CD4-positive, alpha-beta T cell (primary cell): ENCODE results near the gene KRTCAP2. TPM values are rescaled to one million over a fixed set of nuclear protein-coding genes. Genes with fewer than 3 reads are reported as not detected.

Experiments
- ATAC-seq: fragments of 200-7000 bp; cut with Tn5 transposase; one replicate; pipeline ENCODE4 v1.10.0; 2022; ENCODE audit warnings: mild to moderate bottlenecking; ENCODE audit not compliant: poor library complexity
- CTCF ChIA-PET: fragments of 350-600 bp; sonication (Branson Sonifier 250); formaldehyde crosslinking; loops from one replicate; lab custom pipeline; 2021; ENCODE audit warnings: antibody characterized with exemption, inconsistent platforms; lab: Charles Lee
- POLR2A ChIA-PET: fragments of 350-600 bp; sonication (Branson Sonifier 250); formaldehyde crosslinking; loops from one replicate; lab custom pipeline; 2021; ENCODE audit warnings: antibody characterized with exemption, inconsistent platforms; lab: Charles Lee
- DNase-seq, 14 experiments: peaks; one replicate each; pipeline ENCODE4 v3.0.0-alpha.2; 2013 to 2020; ENCODE audit warnings: mixed read lengths in 2 of 14
- H3K27ac ChIP-seq, 2 donors: one replicate each; pipeline versions ENCODE4 v1.5.1 to v1.7.0; 2013; ENCODE audit warnings: low read length in 2 of 2, low read depth in 1 of 2, mild to moderate bottlenecking in 1 of 2
- H3K27me3 ChIP-seq, 2 experiments: 1 replicate in 1 of 2; 2 replicates in 1 of 2; pipeline versions ENCODE4 v1.6.1 to v1.7.0; 2013; ENCODE audit warnings: low read length in 2 of 2, control low read depth in 1 of 2, mild to moderate bottlenecking in 1 of 2, moderate library complexity in 1 of 2; ENCODE audit not compliant: insufficient read depth in 2 of 2, control insufficient read depth in 1 of 2
- H3K36me3 ChIP-seq: one replicate; pipeline ENCODE4 v1.6.1; 2013; ENCODE audit warnings: low read length, control low read depth; ENCODE audit not compliant: insufficient read depth
- H3K4me1 ChIP-seq: one replicate; pipeline ENCODE4 v1.6.1; 2013; ENCODE audit warnings: low read length, control low read depth; ENCODE audit not compliant: insufficient read depth
- H3K4me3 ChIP-seq: one replicate; pipeline ENCODE4 v1.5.1; 2013; ENCODE audit warnings: mild to moderate bottlenecking, low read length, moderate library complexity
- H3K9me3 ChIP-seq, 2 experiments: 1 replicate in 1 of 2; 2 replicates in 1 of 2; pipeline versions ENCODE4 v1.6.1 to v1.7.0; 2013; ENCODE audit warnings: low read length in 2 of 2, mild to moderate bottlenecking in 2 of 2, control low read depth in 1 of 2, moderate library complexity in 1 of 2; ENCODE audit not compliant: control insufficient read depth in 1 of 2, insufficient read depth in 1 of 2
- H3K27ac Mint-ChIP-seq: one replicate; pipeline ENCODE4 v1.8.0; 2020; ENCODE audit warnings: mixed read lengths
- H3K27me3 Mint-ChIP-seq: one replicate; pipeline ENCODE4 v1.8.0; 2021; ENCODE audit warnings: mixed read lengths
- H3K36me3 Mint-ChIP-seq: one replicate; pipeline ENCODE4 v1.8.0; 2021; ENCODE audit warnings: low read depth, mixed read lengths
- H3K4me1 Mint-ChIP-seq: one replicate; pipeline ENCODE4 v1.8.0; 2021; ENCODE audit warnings: low read depth, mixed read lengths
- H3K4me3 Mint-ChIP-seq: one replicate; pipeline ENCODE4 v1.8.0; 2020; ENCODE audit warnings: mild to moderate bottlenecking, mixed read lengths
- H3K9me3 Mint-ChIP-seq: one replicate; pipeline ENCODE4 v1.8.0; 2020; ENCODE audit warnings: mixed read lengths
- intact Hi-C, 2 experiments: fragments of 100-400 bp; cut with DNase I in 1 of 2; cut with micrococcal nuclease in 1 of 2; formaldehyde crosslinking; loops; one replicate each; pipeline versions ENCODE4 v1.15.1 to v1.9.0; 2023 to 2025; cut with DNase I, micrococcal nuclease
- total RNA-seq, 174 experiments: library from RNA in 2 of 174; stranded (reverse) in 2 of 174; gene quantifications; one replicate each; pipeline ENCODE4 v1.2.3 and lab custom pipeline; 2021 to 2026
- TF ChIP-seq, protein P1 (sequence below): fragments of 200-600 bp; IDR thresholded peaks from one replicate; pipeline ENCODE4 v1.8.0; 2022; ENCODE audit warnings: antibody characterized with exemption, mild to moderate bottlenecking

The KRTCAP2 gene
- total RNA-seq, 2 experiments from 2014 or later, result 77.8 TPM

DNA sequence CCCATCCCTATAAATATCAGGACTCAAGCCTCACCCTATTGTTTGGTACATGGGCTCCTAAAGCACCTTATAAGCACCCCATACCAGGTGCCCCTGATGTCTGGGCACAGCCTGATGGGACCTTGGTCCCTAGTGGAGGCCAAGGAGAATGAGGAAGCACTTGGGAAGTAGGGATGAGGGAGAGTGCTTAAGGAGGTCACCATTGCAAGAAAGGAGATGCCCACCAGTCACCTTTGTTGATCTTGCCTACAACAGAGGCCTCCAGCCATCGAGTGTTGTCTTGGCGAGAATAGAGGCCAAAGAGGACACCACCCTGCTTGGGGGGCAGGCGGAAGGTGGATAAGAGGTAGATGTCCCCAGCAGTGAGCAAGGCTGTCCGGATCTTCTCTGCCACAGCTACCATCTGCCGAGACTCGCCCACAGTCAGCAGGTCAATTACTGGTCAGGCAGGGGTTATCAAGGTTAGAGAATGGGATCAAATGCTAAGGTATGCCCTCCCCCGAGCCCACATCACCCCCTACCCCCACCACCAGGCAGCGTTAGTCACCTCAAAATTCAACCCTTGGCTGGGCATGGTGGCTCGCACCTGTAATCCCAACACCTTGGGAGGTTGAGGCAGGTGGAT is 33.0 kb upstream of the KRTCAP2 start:
- no peaks in the 10 kb centered on the region for H3K27me3 ChIP-seq
- no peak overlapping the region for H3K27ac ChIP-seq
- ChIA-PET POLR2A (interaction anchor here (0.8 to 1.5 kb wide), 3 partner anchors 12 to 21 kb away, joined by 3 to 11 read pairs (median 8); no protein-coding TSS in a partner anchor), CTCF (interaction anchor here (1.0 to 2.3 kb wide), 8 partner anchors 13 to 120 kb away, joined by 3 to 12 read pairs (median 6); partner anchors contain the start of gene KRTCAP2)
- H3K4me1 Mint-ChIP-seq, result peaks cover 31% of the 10 kb centered on the region
- no peak for ATAC-seq
- intact Hi-C loops, result loop anchor here (1.0 to 5.0 kb wide), 6 partner anchors 11 to 386 kb away; partner anchors contain the start of gene SLC50A1 (in 1 of the 2)
- no peaks in the 10 kb centered on the region for H3K9me3 ChIP-seq
- no peak for DNase-seq
- H3K36me3 Mint-ChIP-seq, result peaks cover 9% of the 10 kb centered on the region
- TF ChIP-seq, protein P1, sequence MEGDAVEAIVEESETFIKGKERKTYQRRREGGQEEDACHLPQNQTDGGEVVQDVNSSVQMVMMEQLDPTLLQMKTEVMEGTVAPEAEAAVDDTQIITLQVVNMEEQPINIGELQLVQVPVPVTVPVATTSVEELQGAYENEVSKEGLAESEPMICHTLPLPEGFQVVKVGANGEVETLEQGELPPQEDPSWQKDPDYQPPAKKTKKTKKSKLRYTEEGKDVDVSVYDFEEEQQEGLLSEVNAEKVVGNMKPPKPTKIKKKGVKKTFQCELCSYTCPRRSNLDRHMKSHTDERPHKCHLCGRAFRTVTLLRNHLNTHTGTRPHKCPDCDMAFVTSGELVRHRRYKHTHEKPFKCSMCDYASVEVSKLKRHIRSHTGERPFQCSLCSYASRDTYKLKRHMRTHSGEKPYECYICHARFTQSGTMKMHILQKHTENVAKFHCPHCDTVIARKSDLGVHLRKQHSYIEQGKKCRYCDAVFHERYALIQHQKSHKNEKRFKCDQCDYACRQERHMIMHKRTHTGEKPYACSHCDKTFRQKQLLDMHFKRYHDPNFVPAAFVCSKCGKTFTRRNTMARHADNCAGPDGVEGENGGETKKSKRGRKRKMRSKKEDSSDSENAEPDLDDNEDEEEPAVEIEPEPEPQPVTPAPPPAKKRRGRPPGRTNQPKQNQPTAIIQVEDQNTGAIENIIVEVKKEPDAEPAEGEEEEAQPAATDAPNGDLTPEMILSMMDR, result no peak
- H3K4me1 ChIP-seq, result peaks cover 30% of the 10 kb centered on the region
- H3K27me3 Mint-ChIP-seq, result no peaks in the 10 kb centered on the region
- no peak overlapping the region for H3K4me3 Mint-ChIP-seq
- no peak overlapping the region for H3K27ac Mint-ChIP-seq
- H3K4me3 ChIP-seq, result no peak overlapping the region
- H3K9me3 Mint-ChIP-seq, result no peaks in the 10 kb centered on the region
- H3K36me3 ChIP-seq, result peaks cover 2% of the 10 kb centered on the region

DNA sequence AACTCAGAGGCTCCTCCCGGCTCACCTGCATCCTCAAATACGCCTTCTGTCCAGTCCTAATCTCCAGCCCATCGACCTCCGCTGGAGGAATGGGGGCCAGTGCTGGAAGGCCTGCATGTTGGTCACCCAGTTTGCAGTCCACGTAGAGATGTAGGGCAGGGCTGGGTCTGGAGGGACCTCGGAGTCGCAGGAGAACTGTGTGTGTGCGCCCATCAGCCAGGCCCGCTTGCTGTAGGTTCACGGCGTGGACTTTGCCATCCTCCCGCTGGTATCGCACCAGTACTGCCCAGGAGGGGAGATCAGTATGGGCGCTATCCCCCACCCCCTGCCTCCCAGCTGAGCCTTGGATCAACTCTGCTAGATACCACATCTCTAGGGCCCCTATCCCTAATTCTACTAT is 31.9 kb upstream of the KRTCAP2 start:
- CTCF ChIA-PET, result interaction anchor here (1.0 to 1.4 kb wide), 2 partner anchors 22 to 119 kb away, joined by 3 to 6 read pairs; no protein-coding TSS in a partner anchor
- POLR2A ChIA-PET, result no interaction called here
- Histone ChIP-seq H3K4me3 (no peak overlapping the region), H3K27me3 (no peaks in the 10 kb centered on the region), H3K4me1 (peaks cover 30% of the 10 kb centered on the region), H3K27ac (no peak overlapping the region), H3K36me3 (no peaks in the 10 kb centered on the region), H3K9me3 (no peaks in the 10 kb centered on the region)
- ATAC-seq, result no peak
- Mint-ChIP-seq H3K27ac (no peak overlapping the region), H3K4me1 (peaks cover 26% of the 10 kb centered on the region), H3K4me3 (no peak overlapping the region), H3K27me3 (no peaks in the 10 kb centered on the region), H3K36me3 (no peaks in the 10 kb centered on the region), H3K9me3 (no peaks in the 10 kb centered on the region)
- DNase-seq, result peak in 1 of 14 experiments; percentile 1
- intact Hi-C loops, result loop anchor here in 1 of 2 experiments (5.0 kb wide), 2 partner anchors 37 to 68 kb away; partner anchors contain the start of gene SLC50A1
- TF ChIP-seq, protein P1, result no peak

DNA sequence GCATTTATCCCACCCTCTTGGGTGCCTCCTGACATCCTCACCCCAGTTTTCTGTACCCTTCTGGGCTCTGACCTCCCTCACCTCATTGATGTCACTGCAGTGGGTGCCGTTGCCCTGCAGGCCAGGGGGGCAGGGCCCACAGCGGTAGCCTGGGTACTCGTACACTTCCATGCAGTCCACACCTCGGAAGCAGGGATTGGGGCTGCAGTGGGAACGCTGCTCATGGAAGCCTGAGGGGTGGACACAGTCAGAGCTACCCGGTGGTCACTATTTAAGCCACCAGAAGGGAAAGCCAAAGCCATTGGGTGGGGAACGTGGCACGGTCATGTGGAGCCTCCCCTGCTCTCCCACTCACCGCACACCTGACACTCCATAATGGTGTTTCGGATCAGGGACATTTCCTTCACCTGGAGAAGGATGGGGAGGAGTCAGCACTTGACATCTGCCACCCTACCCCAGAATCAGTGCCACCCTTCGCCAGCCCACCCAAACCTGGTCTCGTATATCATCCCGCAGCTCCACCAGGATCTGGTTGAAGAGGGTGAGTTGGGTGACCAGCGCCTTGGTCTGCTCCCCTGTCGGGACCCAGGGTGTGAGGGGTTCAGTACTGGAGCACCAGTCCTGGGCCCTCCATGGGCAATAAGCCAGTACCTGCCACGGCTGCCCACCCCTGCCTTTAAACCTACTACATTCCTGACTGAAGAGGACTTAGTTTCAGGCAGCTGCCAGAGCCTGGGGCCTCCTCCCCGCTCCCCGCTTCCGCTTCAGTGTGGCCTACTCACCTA is 29.8 kb upstream of the KRTCAP2 start:
- ATAC-seq, result no peak
- TF ChIP-seq, protein P1, result no peak
- Mint-ChIP-seq H3K27ac (no peak overlapping the region), H3K4me3 (no peak overlapping the region), H3K36me3 (no peaks in the 10 kb centered on the region), H3K9me3 (no peaks in the 10 kb centered on the region), H3K27me3 (no peaks in the 10 kb centered on the region), H3K4me1 (peaks cover 12% of the 10 kb centered on the region)
- H3K4me1 ChIP-seq, result peaks cover 13% of the 10 kb centered on the region
- intact Hi-C loops, result no loop called here
- no peaks in the 10 kb centered on the region for H3K27me3 ChIP-seq
- CTCF ChIA-PET, result interaction anchor here (1.1 to 1.5 kb wide), 2 partner anchors 10 to 24 kb away, joined by 3 read pairs; no protein-coding TSS in a partner anchor
- no peaks in the 10 kb centered on the region for H3K9me3 ChIP-seq
- no peak overlapping the region for H3K4me3 ChIP-seq
- no peak for DNase-seq
- no peaks in the 10 kb centered on the region for H3K36me3 ChIP-seq
- POLR2A ChIA-PET, result no interaction called here
- H3K27ac ChIP-seq, result no peak overlapping the region
